SU-DHL-6 (cell line): Measurements from ENCODE around the gene CNDP1.
"Not testable (repeated sequence)": the region's sequence is repeated elsewhere in the genome, so short reads cannot be mapped to it uniquely, and the experiment has no call there.

Experiments used
- H2AFZ ChIP-seq: fragments of 200-600 bp; sonication (generic); 2 replicates; pipeline ENCODE4 v1.6.1; 2014; ENCODE audit warnings: low read depth, mild to moderate bottlenecking, moderate library complexity, mixed read lengths, antibody characterized with exemption, low read length; ENCODE audit not compliant: severe bottlenecking
- H3F3A ChIP-seq: fragments of 200-600 bp; shearing (Covaris generic); 2 replicates; pipeline ENCODE4 v1.6.0; 2016; ENCODE audit warnings: antibody characterized with exemption, mild to moderate bottlenecking; ENCODE audit not compliant: insufficient read depth
- H3K27ac ChIP-seq: fragments of 200-600 bp; sonication (generic); 2 replicates; pipeline ENCODE4 v1.5.1; 2016; ENCODE audit warnings: low read depth, mild to moderate bottlenecking, low read length, moderate library complexity, mixed read lengths
- H3K27me3 ChIP-seq: fragments of 200-600 bp; sonication (generic), shearing (Covaris generic); 2 replicates; pipeline ENCODE4 v1.6.0; 2014; ENCODE audit warnings: mild to moderate bottlenecking, low read length
- H3K36me3 ChIP-seq: fragments of 200-600 bp; sonication (generic); 2 replicates; pipeline ENCODE4 v1.6.1; 2014; ENCODE audit warnings: mild to moderate bottlenecking, low read length, mixed read lengths
- H3K4me2 ChIP-seq: fragments of 300-600, 200-600 bp; shearing (Covaris generic), sonication (generic); 2 replicates; pipeline ENCODE4 v1.6.0; 2014; ENCODE audit warnings: low read length, low read depth, mild to moderate bottlenecking; ENCODE audit not compliant: poor library complexity, severe bottlenecking
- H3K4me3 ChIP-seq: fragments of 200-600 bp; sonication (generic); 2 replicates; pipeline ENCODE4 v1.5.1; 2014; ENCODE audit warnings: antibody characterized with exemption, low read length, mild to moderate bottlenecking, mixed read lengths; ENCODE audit not compliant: insufficient read depth, poor library complexity, severe bottlenecking
- H3K79me2 ChIP-seq: fragments of 200-600 bp; sonication (generic); 2 replicates; pipeline ENCODE4 v1.6.1; 2014; ENCODE audit warnings: mild to moderate bottlenecking, low read length, moderate library complexity; ENCODE audit not compliant: insufficient read depth
- H3K9ac ChIP-seq: fragments of 200-600 bp; sonication (generic); 2 replicates; pipeline ENCODE4 v1.7.0; 2014; ENCODE audit warnings: mild to moderate bottlenecking, low read length
- H3K9me2 ChIP-seq: fragments of 200-600 bp; sonication (generic); replicated peaks from 2 replicates; pipeline ENCODE4 v1.6.1; 2014; ENCODE audit warnings: low read length; ENCODE audit not compliant: insufficient read depth
- H3K9me3 ChIP-seq: fragments of 200-600 bp; sonication (generic); 2 replicates; pipeline ENCODE4 v1.6.1; 2014; ENCODE audit warnings: low read length, mixed read lengths; ENCODE audit not compliant: insufficient read depth
- H4K20me1 ChIP-seq: fragments of 200-600 bp; sonication (generic); 2 replicates; pipeline ENCODE4 v1.6.1; 2014; ENCODE audit warnings: low read depth, mild to moderate bottlenecking, antibody characterized with exemption, low read length, moderate library complexity, mixed read lengths
- CTCF ChIP-seq: fragments of 200-600 bp; sonication (generic); IDR thresholded peaks from one replicate; pipeline ENCODE4 v1.5.1; 2017; ENCODE audit warnings: antibody characterized with exemption, mild to moderate bottlenecking, low read length, moderate library complexity; ENCODE audit not compliant: insufficient read depth, poor library complexity, severe bottlenecking
- EZH2phosphoT487 ChIP-seq: fragments of 200-600 bp; sonication (generic), shearing (Covaris generic); conservative IDR thresholded peaks from 2 replicates; pipeline ENCODE4 v1.6.1; 2018; ENCODE audit warnings: mild to moderate bottlenecking, antibody characterized with exemption, low read length, moderate library complexity, mixed read lengths

CNDP1 gene

GRCh38 chr18:74521068-74521725, 13.1 kb upstream of the CNDP1 start:
- no peak overlapping the region for H3K4me2 ChIP-seq
- H3F3A ChIP-seq = no peaks in the 10 kb centered on the region
- no peaks in the 10 kb centered on the region; the same call in 1 of the 2 replicates for H3K36me3 ChIP-seq
- H3K4me3 ChIP-seq = no peak overlapping the region
- no peaks in the 10 kb centered on the region for H3K27me3 ChIP-seq
- no peak overlapping the region for H2AFZ ChIP-seq
- TF ChIP-seq EZH2phosphoT487 (no peak), CTCF (no peak)
- no peaks in the 10 kb centered on the region for H3K79me2 ChIP-seq
- no peaks in the 10 kb centered on the region for H3K9me3 ChIP-seq
- H3K27ac ChIP-seq = no peak overlapping the region
- H3K9ac ChIP-seq = no peak overlapping the region
- no peaks in the 10 kb centered on the region for H4K20me1 ChIP-seq
- H3K9me2 ChIP-seq = no peaks in the 10 kb centered on the region

- H3K9ac ChIP-seq = no peak overlapping the region
- H3F3A ChIP-seq = no peaks in the 10 kb centered on the region
- H2AFZ ChIP-seq = no peak overlapping the region
- no peaks in the 10 kb centered on the region for H3K79me2 ChIP-seq
- no peaks in the 10 kb centered on the region for H3K27me3 ChIP-seq
- H3K36me3 ChIP-seq = no peaks in the 10 kb centered on the region; the same call in 1 of the 2 replicates
- H4K20me1 ChIP-seq = no peaks in the 10 kb centered on the region
- H3K27ac ChIP-seq = no peak overlapping the region
- no peak overlapping the region for H3K4me2 ChIP-seq
- H3K9me2 ChIP-seq = no peaks in the 10 kb centered on the region
- no peaks in the 10 kb centered on the region for H3K9me3 ChIP-seq
- TF ChIP-seq EZH2phosphoT487 = no peak
- TF ChIP-seq CTCF = no peak
- no peak overlapping the region for H3K4me3 ChIP-seq
Observed at GRCh38 chr18:74522635-74523548, 11.4 kb upstream of the CNDP1 start.

GRCh38 chr18:74524097-74524496, 10.2 kb upstream of the CNDP1 start:
- H3K79me2 ChIP-seq = no peaks in the 10 kb centered on the region
- no peak overlapping the region for H3K4me2 ChIP-seq
- no peaks in the 10 kb centered on the region for H3K27me3 ChIP-seq
- H3K9me3 ChIP-seq = no peaks in the 10 kb centered on the region
- no peaks in the 10 kb centered on the region for H3K9me2 ChIP-seq
- H3K36me3 ChIP-seq = no peaks in the 10 kb centered on the region
- no peak overlapping the region for H3K27ac ChIP-seq
- no peak for TF ChIP-seq EZH2phosphoT487
- no peak for TF ChIP-seq CTCF
- no peak overlapping the region for H3K9ac ChIP-seq
- no peaks in the 10 kb centered on the region for H4K20me1 ChIP-seq
- H3F3A ChIP-seq = no peaks in the 10 kb centered on the region
- no peak overlapping the region for H2AFZ ChIP-seq
- no peak overlapping the region for H3K4me3 ChIP-seq

- H3K27ac ChIP-seq, H3K36me3 ChIP-seq, H2AFZ ChIP-seq, H3K27me3 ChIP-seq, H3F3A ChIP-seq, H4K20me1 ChIP-seq, H3K4me2 ChIP-seq, H3K79me2 ChIP-seq, H3K9me2 ChIP-seq, H3K9ac ChIP-seq, H3K4me3 ChIP-seq, H3K9me3 ChIP-seq: not testable (repeated sequence)
Observed at GRCh38 chr18:74524915-74525314, 9.4 kb upstream of the CNDP1 start.
